OCI-LY3 (cell line): ENCODE results near the gene OGDH.

Experiments
- EZH2phosphoT487 ChIP-seq: fragments of 200-600 bp; shearing (Covaris generic); IDR thresholded peaks from 2 replicates; pipeline ENCODE4 v1.6.1; 2018; ENCODE audit warnings: antibody characterized with exemption, mixed run types, low read depth
- TF ChIP-seq, protein P1 (sequence below): fragments of 200-600, 300-600 bp; sonication (generic); IDR thresholded peaks from 2 replicates; pipeline ENCODE4 v1.5.1; 2014; ENCODE audit warnings: antibody characterized with exemption, low read length, low read depth

DNA sequence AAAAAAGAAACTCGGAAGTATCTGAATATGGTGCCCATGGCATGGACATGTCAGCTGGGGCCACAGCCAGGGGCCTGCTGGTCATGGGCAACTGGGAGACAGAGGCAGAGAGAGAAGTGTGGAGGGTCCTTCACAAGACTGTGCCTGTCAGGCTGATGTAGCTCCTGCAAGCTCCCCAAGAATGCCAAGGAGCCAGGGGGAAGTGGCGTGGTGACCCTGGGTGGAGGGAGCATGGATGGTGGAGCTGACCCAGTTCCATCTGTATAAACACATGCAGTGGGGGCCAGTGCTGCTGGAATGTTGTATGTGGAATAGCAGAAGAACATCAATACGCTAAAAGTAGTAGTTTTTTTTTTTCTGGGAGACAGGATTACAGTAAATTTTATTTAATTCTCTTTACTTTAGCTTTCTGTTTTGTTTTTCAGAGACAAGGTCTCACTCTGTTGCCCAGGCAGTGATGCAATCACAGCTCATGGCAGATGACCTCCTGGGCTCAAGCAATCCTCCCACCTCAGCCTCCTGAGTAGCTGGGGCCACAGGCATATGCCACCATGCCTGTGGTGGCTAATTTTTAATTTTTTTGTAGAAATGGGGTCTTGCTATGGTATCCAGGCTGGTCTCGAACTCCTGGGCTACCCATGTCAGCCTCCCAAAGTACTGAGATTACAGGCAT lies 131.8 kb downstream of the OGDH start:
- TF ChIP-seq, protein P1, sequence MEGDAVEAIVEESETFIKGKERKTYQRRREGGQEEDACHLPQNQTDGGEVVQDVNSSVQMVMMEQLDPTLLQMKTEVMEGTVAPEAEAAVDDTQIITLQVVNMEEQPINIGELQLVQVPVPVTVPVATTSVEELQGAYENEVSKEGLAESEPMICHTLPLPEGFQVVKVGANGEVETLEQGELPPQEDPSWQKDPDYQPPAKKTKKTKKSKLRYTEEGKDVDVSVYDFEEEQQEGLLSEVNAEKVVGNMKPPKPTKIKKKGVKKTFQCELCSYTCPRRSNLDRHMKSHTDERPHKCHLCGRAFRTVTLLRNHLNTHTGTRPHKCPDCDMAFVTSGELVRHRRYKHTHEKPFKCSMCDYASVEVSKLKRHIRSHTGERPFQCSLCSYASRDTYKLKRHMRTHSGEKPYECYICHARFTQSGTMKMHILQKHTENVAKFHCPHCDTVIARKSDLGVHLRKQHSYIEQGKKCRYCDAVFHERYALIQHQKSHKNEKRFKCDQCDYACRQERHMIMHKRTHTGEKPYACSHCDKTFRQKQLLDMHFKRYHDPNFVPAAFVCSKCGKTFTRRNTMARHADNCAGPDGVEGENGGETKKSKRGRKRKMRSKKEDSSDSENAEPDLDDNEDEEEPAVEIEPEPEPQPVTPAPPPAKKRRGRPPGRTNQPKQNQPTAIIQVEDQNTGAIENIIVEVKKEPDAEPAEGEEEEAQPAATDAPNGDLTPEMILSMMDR: no peak
- no peak for TF ChIP-seq EZH2phosphoT487
